Measurements from ENCODE around the gene ATP10A. TPM values are rescaled to one million over a fixed set of nuclear protein-coding genes. Genes with fewer than 3 reads are reported as not detected.

Gene ATP10A
- total and polyA plus RNA-seq, 9 donors, result 0.28 to 3.2 (median 1.1) TPM

- Histone ChIP-seq H3K36me3 (no peaks in the 10 kb centered on the region), H3K9me3 (no peaks in the 10 kb centered on the region), H3K27ac (no peak overlapping the region), H3K4me1 (ENCODE audit: insufficient read depth) (peaks cover under 1% of the 10 kb centered on the region), H3K4me3 (no peak overlapping the region), H3K27me3 (peaks cover 2% of the 10 kb centered on the region)
- intact Hi-C loops (cut with DNase I), result no loop called here
- DNase-seq, result no peak
- TF ChIP-seq POLR2A (IDR thresholded peaks at IDR 0.05), result no peak
- no peak for TF ChIP-seq EP300 (IDR thresholded peaks at IDR 0.05)
- TF ChIP-seq CTCF (IDR thresholded peaks at IDR 0.05), result no peak
These were observed 37.9 kb downstream of the ATP10A start for GRCh38 chr15:25825207-25825606.

GRCh38 chr15:25824618-25825017, 38.5 kb downstream of the ATP10A start:
- Histone ChIP-seq H3K27ac (no peak overlapping the region), H3K4me1 (ENCODE audit: insufficient read depth) (no peaks in the 10 kb centered on the region), H3K27me3 (peaks cover 2% of the 10 kb centered on the region), H3K4me3 (no peak overlapping the region), H3K36me3 (no peaks in the 10 kb centered on the region), H3K9me3 (no peaks in the 10 kb centered on the region)
- TF ChIP-seq CTCF (IDR thresholded peaks at IDR 0.05), result no peak
- WGBS, 3 donors, result 76 to 88% (median 78%) methylated on average over 6 of the region's 6 CpGs
- intact Hi-C loops (cut with DNase I), result no loop called here
- DNase-seq, result no peak

- Histone ChIP-seq H3K4me1 (ENCODE audit: insufficient read depth) (peaks cover 2% of the 10 kb centered on the region), H3K4me3 (no peak overlapping the region), H3K36me3 (no peaks in the 10 kb centered on the region), H3K27me3 (no peaks in the 10 kb centered on the region), H3K27ac (no peak overlapping the region), H3K9me3 (no peaks in the 10 kb centered on the region)
- no peak for DNase-seq
- WGBS, 3 donors, result 75 to 89% (median 79%) methylated on average over 3 of the region's 3 CpGs
- intact Hi-C loops (cut with DNase I), result no loop called here
- TF ChIP-seq CTCF (IDR thresholded peaks at IDR 0.05) (no peak), EP300 (IDR thresholded peaks at IDR 0.05) (no peak), POLR2A (IDR thresholded peaks at IDR 0.05) (no peak)
These were observed 50.3 kb downstream of the ATP10A start for GRCh38 chr15:25812845-25813244.

- WGBS, 3 donors, result 75 to 81% (median 75%) methylated on average over 4 of the region's 4 CpGs
- H3K4me3 ChIP-seq, result no peak overlapping the region
These were observed 51.1 kb downstream of the ATP10A start for GRCh38 chr15:25812073-25812472.

More at GRCh38 chr15:25812073-25812472, 51.1 kb downstream of the ATP10A start:
- H3K27me3 ChIP-seq, result no peaks in the 10 kb centered on the region
- no peak overlapping the region for H3K27ac ChIP-seq
- TF ChIP-seq EP300 (IDR thresholded peaks at IDR 0.05) (no peak), CTCF (IDR thresholded peaks at IDR 0.05) (no peak), POLR2A (IDR thresholded peaks at IDR 0.05) (no peak)
- intact Hi-C loops (cut with DNase I), result no loop called here
- no peaks in the 10 kb centered on the region for H3K36me3 ChIP-seq
- peaks cover 2% of the 10 kb centered on the region for H3K4me1 ChIP-seq (ENCODE audit: insufficient read depth)
- H3K9me3 ChIP-seq, result no peaks in the 10 kb centered on the region
- no peak for DNase-seq

Data from ovary (tissue), 9 donors.